Cerebellar nuclear complex (tissue), 1 donor: Measurements from ENCODE around the gene UBLCP1.
"Not testable (repeated sequence)": the region's sequence is repeated elsewhere in the genome, so short reads cannot be mapped to it uniquely, and the experiment has no call there.

Experiments used
- DNase-seq, 2 experiments: peaks; one replicate each; lab custom pipeline; 2025; lab: John Stamatoyannopoulos, UW

UBLCP1 gene

GRCh38 chr5:159252195-159252594 lies 10.9 kb upstream of the UBLCP1 start:
- no peak for DNase-seq

GRCh38 chr5:159257007-159257406 lies 6.1 kb upstream of the UBLCP1 start:
- no peak for DNase-seq

GRCh38 chr5:159257629-159258283 lies 5.3 kb upstream of the UBLCP1 start:
- no peak for DNase-seq

- DNase-seq = no peak
Measured at GRCh38 chr5:159258361-159258760, 4.7 kb upstream of the UBLCP1 start.

GRCh38 chr5:159260212-159260611 lies 2.9 kb upstream of the UBLCP1 start:
- DNase-seq = not testable (repeated sequence)

GRCh38 chr5:159262472-159262858 lies 625 bp upstream of the UBLCP1 start:
- DNase-seq = no peak

- no peak for DNase-seq
Measured at GRCh38 chr5:159263569-159263905, 447 bp downstream of the UBLCP1 start.

GRCh38 chr5:159266764-159267163 lies 3.7 kb downstream of the UBLCP1 start:
- DNase-seq = not testable (repeated sequence)

- no peak for DNase-seq
Measured at GRCh38 chr5:159269723-159270122, 6.6 kb downstream of the UBLCP1 start.

- DNase-seq = no peak
Measured at GRCh38 chr5:159273923-159274322, 10.8 kb downstream of the UBLCP1 start.

- DNase-seq = no peak
Measured at GRCh38 chr5:159274676-159275075, 11.6 kb downstream of the UBLCP1 start.

- DNase-seq = no peak
Measured at GRCh38 chr5:159286420-159287035, 23.4 kb downstream of the UBLCP1 start.

GRCh38 chr5:159290741-159291140 lies 27.7 kb downstream of the UBLCP1 start:
- no peak for DNase-seq

GRCh38 chr5:159294921-159295320 lies 31.8 kb downstream of the UBLCP1 start:
- no peak for DNase-seq

- not testable (repeated sequence) for DNase-seq
Measured at GRCh38 chr5:159297300-159297699, 34.2 kb downstream of the UBLCP1 start.

GRCh38 chr5:159301466-159301865 lies 38.4 kb downstream of the UBLCP1 start:
- no peak for DNase-seq

GRCh38 chr5:159301929-159302860 lies 39.1 kb downstream of the UBLCP1 start:
- DNase-seq = not testable (repeated sequence)

GRCh38 chr5:159303286-159303685 lies 40.2 kb downstream of the UBLCP1 start:
- DNase-seq = no peak

GRCh38 chr5:159304961-159305595 lies 42.0 kb downstream of the UBLCP1 start:
- no peak for DNase-seq

- DNase-seq = no peak
Measured at GRCh38 chr5:159309689-159310433, 46.8 kb downstream of the UBLCP1 start.

GRCh38 chr5:159310511-159310910 lies 47.4 kb downstream of the UBLCP1 start:
- no peak for DNase-seq

- DNase-seq = no peak
Measured at GRCh38 chr5:159311063-159311462, 48.0 kb downstream of the UBLCP1 start.
